ENCODE measurements around the gene DIPK2B. TPM values are rescaled to one million over a fixed set of nuclear protein-coding genes. Genes with fewer than 3 reads are reported as not detected.
A peak's percentile ranks its signal among the peaks of the same experiment; 100 is the strongest.

Gene DIPK2B, protein sequence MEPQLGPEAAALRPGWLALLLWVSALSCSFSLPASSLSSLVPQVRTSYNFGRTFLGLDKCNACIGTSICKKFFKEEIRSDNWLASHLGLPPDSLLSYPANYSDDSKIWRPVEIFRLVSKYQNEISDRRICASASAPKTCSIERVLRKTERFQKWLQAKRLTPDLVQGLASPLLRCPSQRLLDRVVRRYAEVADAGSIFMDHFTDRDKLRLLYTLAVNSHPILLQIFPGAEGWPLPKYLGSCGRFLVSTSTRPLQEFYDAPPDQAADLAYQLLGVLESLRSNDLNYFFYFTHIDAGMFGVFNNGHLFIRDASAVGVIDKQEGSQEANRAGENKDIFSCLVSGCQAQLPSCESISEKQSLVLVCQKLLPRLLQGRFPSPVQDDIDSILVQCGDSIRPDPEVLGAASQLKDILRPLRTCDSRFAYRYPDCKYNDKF
- total RNA-seq (not detected), total RNA-seq (0 reads per million in 2 donors)

DNA sequence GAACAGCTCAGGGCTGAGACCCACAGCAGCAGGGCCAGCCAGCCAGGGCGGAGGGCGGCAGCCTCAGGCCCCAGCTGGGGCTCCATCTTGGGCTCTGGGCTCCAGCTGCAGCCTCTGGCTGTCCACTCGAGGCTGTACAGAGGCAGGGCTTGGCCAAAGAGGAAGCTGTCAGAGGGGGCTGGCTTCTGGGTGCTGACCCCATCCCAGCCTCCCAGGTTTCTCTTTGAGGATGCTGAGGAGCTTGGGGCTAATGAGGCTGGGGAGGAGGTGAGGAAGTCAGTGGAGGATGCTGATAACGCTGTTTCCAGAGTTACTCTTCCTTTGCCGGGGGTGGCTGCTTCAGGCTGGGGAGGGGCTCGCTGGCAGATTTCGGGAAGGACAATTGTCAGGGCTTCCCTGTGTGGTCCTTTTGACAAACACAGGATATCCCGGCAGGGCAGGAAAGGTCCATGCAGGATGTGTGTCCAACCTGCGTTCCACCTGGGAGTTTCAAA lies at the start of gene DIPK2B:
Gene DIPK2B (minus strand): TSS at position 136 of the 494 bp plus-strand sequence. CDS start 50 bp downstream, at position 86.
- DNase-seq, result no peak
- peaks cover 2% of the 10 kb centered on the region for H3K4me1 Mint-ChIP-seq
- H3K9me3 ChIP-seq (ENCODE audit: control insufficient read depth, low read length, poor library complexity, severe bottlenecking), result no peaks in the 10 kb centered on the region
- H3K36me3 Mint-ChIP-seq (ENCODE audit: low read depth), result no peaks in the 10 kb centered on the region
- peaks cover 21% of the 10 kb centered on the region for H3K27me3 Mint-ChIP-seq
- H3K27ac Mint-ChIP-seq, result no peak within 1 kb of the TSS
- H3K4me3 Mint-ChIP-seq, result no peak within 1 kb of the TSS
- no peak for ATAC-seq

DNA sequence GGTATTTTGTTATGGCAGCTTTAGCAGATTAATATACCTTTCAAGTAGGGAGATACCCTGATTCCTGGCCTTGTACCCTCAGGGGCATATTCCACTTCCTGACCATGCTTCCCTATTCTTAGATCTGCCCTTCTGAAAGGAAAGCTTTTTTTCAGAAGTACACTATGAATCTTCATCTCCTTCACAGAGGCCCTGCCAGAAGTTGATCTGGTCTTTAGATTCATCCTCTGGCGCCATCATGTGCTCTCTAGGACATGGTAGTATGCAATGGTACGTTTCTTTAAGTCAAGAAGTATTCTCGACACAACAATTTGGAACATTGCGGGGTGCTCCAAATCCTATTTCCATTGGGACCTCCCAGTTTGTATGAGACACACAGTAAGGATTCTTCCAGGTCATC lies 39.6 kb upstream of the DIPK2B start:
- H3K4me1 Mint-ChIP-seq, result no peaks in the 10 kb centered on the region
- no peak overlapping the region for H3K4me3 Mint-ChIP-seq
- H3K9me3 ChIP-seq (ENCODE audit: control insufficient read depth, low read length, poor library complexity, severe bottlenecking), result no peaks in the 10 kb centered on the region
- DNase-seq, result no peak
- H3K27ac Mint-ChIP-seq, result no peak overlapping the region
- H3K36me3 Mint-ChIP-seq (ENCODE audit: low read depth), result no peaks in the 10 kb centered on the region
- no peaks in the 10 kb centered on the region for H3K27me3 Mint-ChIP-seq
- ATAC-seq, result no peak

DNA sequence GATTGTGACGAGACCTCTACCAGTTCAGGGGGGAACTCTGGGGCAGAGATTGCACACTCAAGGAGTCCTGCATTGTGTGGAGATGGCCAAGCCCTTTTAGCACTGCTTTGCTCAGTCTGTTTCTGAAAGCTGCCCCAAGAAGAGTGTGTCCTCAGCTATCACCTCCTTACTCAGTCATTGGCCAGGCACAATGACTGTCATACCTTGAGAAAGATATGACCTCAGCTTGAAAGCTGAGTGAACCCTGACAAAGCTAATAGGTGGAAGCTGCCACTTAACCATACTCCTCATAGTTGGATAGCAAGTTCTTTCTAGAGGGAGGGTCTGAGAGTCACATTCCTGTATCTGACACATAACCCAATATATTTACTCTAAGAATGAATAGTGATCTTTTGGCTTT lies 37.8 kb upstream of the DIPK2B start:
- H3K9me3 ChIP-seq (ENCODE audit: control insufficient read depth, low read length, poor library complexity, severe bottlenecking), result no peaks in the 10 kb centered on the region
- no peak for DNase-seq
- H3K36me3 Mint-ChIP-seq (ENCODE audit: low read depth), result no peaks in the 10 kb centered on the region
- H3K27ac Mint-ChIP-seq, result no peak overlapping the region
- no peak for ATAC-seq
- no peaks in the 10 kb centered on the region for H3K4me1 Mint-ChIP-seq
- no peaks in the 10 kb centered on the region for H3K27me3 Mint-ChIP-seq
- no peak overlapping the region for H3K4me3 Mint-ChIP-seq

DNA sequence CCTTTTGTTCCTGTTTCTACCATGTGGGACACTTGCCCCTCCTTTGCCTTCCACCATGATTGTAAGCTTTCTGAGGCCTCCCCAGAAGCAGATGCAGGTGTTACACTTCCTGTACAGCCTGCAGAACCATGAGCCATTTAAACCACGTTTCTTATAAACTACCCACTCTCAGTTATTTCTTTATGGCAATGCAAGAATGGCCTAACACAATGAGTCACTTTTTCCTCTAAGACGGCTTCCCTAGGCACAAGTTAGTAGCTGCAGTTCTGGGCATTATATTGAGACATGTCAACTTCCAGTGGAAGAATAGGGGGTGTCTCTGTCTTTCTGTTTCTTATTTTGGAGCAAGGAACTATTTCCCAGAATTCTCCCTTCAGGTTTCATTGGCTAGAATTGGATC lies 32.9 kb upstream of the DIPK2B start:
- DNase-seq (no peak), ATAC-seq (no peak)
- Mint-ChIP-seq H3K4me1 (peaks cover 5% of the 10 kb centered on the region), H3K4me3 (no peak overlapping the region), H3K36me3 (ENCODE audit: low read depth) (no peaks in the 10 kb centered on the region), H3K27me3 (no peaks in the 10 kb centered on the region), H3K27ac (peak overlapping the region; percentile 37)
- no peaks in the 10 kb centered on the region for H3K9me3 ChIP-seq (ENCODE audit: control insufficient read depth, low read length, poor library complexity, severe bottlenecking)

DNA sequence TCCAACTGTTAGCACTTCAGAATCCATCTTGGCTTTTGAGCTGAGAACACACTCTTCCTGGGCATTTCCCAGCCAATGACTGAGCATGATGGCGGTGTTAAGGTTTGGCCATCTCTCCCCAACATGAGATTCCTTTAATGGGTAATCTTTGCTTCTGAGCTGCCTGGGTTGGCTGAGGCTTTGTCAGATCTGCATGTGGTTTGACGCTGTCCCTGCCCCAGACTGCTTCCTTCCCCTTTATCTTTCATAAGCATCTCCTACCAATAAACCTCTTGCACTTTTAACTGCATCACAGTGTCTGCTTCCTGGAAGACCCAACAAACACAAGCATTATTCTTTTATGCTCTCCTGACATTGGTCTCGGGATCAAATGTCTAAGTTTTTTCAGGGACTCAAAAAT lies 31.5 kb upstream of the DIPK2B start:
- H3K36me3 Mint-ChIP-seq (ENCODE audit: low read depth), result no peaks in the 10 kb centered on the region
- peaks cover 5% of the 10 kb centered on the region for H3K4me1 Mint-ChIP-seq
- no peaks in the 10 kb centered on the region for H3K27me3 Mint-ChIP-seq
- H3K9me3 ChIP-seq (ENCODE audit: control insufficient read depth, low read length, poor library complexity, severe bottlenecking), result no peaks in the 10 kb centered on the region
- peak overlapping the region; percentile 37 for H3K27ac Mint-ChIP-seq
- ATAC-seq (peak; percentile 94), DNase-seq (peak in 1 of 3 donors; percentile 4)
- no peak overlapping the region for H3K4me3 Mint-ChIP-seq

DNA sequence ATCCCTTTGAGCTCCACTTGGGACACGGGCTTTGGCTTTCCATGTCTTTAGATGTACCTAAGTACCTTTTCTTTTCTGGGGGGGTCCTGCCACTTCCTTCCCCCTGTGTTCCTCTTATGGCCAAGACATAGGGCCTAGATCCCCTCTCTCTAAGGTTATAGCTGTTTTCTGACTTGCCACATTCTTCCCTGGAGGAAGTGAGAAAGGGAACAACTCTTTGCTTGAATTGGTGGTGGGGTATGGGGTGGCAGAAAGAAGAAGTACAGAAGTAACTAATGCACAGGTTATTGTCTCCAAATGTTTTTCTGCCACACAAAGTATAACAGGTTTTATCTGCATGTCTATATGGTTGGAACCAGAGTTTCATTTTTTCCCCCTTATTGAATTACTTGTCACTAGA lies 29.7 kb upstream of the DIPK2B start:
- no peaks in the 10 kb centered on the region for H3K36me3 Mint-ChIP-seq (ENCODE audit: low read depth)
- no peak overlapping the region for H3K27ac Mint-ChIP-seq
- H3K4me1 Mint-ChIP-seq, result peaks cover 5% of the 10 kb centered on the region
- no peaks in the 10 kb centered on the region for H3K9me3 ChIP-seq (ENCODE audit: control insufficient read depth, low read length, poor library complexity, severe bottlenecking)
- DNase-seq (no peak), ATAC-seq (no peak)
- H3K27me3 Mint-ChIP-seq, result no peaks in the 10 kb centered on the region
- no peak overlapping the region for H3K4me3 Mint-ChIP-seq

DNA sequence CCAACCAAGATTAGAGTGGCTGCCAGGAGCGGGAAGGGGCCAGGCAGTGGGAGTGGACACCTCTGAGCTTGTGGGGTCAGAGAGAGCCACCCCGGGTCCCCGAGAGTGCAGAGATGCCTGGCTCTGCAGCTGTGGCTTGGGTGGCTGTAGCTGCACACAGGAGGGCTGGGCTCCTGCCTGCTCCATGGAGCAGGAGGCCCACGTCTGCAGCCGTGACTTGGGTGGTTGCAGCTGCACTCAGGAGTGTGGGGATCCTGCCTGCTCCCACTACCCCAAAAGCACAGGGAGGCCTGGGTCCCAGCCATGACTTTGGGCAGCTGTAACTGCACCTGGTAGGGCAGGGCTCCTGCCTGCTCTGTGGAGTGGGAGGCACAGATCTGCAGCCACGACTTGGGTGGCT lies 28.7 kb upstream of the DIPK2B start:
- no peak for DNase-seq
- H3K27ac Mint-ChIP-seq, result no peak overlapping the region

DNA sequence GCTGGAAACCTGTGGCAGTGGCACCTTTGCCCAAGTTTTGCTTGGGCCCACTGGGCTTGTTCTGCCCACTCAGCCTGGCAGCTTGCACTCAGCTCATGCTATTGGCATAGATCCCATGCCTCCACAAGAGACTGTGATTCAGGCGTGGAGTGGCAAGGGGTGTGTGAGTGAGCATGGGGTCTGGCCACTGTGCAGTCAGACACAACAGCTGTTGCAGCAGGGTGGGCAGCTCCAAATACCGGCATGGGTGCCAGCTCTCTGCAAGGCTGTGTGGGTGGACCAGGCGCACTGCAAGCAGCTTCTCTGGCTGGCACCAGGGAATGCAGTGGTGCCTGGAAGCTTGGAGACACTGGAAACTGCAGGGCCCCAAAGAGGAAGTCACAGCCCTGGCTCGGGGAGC lies 27.4 kb upstream of the DIPK2B start:
- H3K36me3 Mint-ChIP-seq (ENCODE audit: low read depth), result no peaks in the 10 kb centered on the region
- H3K4me3 Mint-ChIP-seq, result no peak overlapping the region
- H3K27ac Mint-ChIP-seq, result no peak overlapping the region

More for the DNA sequence above, 28.7 kb upstream of the DIPK2B start:
- Mint-ChIP-seq H3K4me1 (peaks cover 5% of the 10 kb centered on the region), H3K27me3 (no peaks in the 10 kb centered on the region), H3K4me3 (no peak overlapping the region), H3K36me3 (ENCODE audit: low read depth) (no peaks in the 10 kb centered on the region)
- ATAC-seq, result no peak
- H3K9me3 ChIP-seq (ENCODE audit: control insufficient read depth, low read length, poor library complexity, severe bottlenecking), result no peaks in the 10 kb centered on the region

DNA sequence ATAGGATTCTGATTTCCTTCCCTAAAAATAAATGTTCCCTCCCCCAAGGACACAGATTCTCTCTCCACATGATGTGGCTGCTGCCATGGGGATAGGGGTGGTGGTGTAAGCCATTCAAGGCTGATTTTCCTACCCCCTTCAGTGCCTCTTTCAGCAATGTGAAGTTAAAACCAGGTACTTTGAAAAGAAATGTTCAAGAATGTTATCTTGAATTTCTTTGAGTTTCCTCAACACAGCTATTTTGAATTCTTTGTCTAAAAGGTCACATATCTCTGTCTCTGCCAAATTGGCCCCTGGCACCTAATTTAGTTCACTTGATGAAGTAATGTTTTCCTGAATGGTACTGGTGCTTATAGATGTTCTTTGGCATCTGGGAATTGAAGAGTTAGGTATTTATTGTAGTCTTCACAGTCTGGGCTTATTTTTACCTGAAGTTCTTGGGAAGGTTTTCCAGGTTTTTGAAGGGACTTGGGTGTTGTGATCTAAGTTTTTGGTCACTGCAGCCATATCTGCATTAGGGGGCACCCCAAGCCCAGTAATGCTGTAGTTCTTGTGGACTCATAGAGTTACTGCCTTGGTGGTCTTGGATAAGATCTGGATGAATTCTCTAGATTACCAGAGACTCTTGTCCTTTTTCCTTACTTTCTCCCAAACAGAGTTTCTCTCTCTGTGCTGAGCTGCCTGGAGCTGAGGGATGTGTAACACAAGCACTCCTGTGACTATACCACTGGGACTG lies 7.6 kb upstream of the DIPK2B start:
- H3K4me1 Mint-ChIP-seq, result no peaks in the 10 kb centered on the region
- DNase-seq (no peak), ATAC-seq (no peak)
- no peak overlapping the region for H3K4me3 Mint-ChIP-seq
- H3K27me3 Mint-ChIP-seq, result peaks cover 11% of the 10 kb centered on the region
- H3K27ac Mint-ChIP-seq, result no peak overlapping the region
- no peaks in the 10 kb centered on the region for H3K36me3 Mint-ChIP-seq (ENCODE audit: low read depth)
- H3K9me3 ChIP-seq (ENCODE audit: control insufficient read depth, low read length, poor library complexity, severe bottlenecking), result no peaks in the 10 kb centered on the region

More for the DNA sequence above, 27.4 kb upstream of the DIPK2B start:
- H3K9me3 ChIP-seq (ENCODE audit: control insufficient read depth, low read length, poor library complexity, severe bottlenecking), result no peaks in the 10 kb centered on the region
- DNase-seq (no peak), ATAC-seq (no peak)
- Mint-ChIP-seq H3K4me1 (peaks cover 5% of the 10 kb centered on the region), H3K27me3 (no peaks in the 10 kb centered on the region)

DNA sequence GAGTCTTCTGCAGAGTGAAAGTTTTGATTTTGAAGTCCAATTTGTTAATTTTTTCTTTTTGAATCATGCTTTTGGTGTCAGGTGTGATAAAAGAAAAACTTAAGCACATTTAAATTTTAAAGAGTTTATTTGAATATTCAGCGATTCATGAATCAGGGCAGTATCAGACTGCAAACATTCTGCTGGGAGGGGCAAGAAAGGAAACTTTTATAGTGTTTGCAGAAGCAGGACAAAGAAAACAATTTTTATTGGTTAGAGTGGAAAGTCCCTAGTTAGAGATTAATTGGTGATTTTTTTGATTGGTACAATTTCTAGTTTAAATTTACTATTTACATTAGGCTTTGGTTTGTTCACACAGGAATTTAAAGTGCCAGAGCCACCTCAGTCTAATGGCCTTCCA lies 1.5 kb upstream of the DIPK2B start:
- Mint-ChIP-seq H3K36me3 (ENCODE audit: low read depth) (no peaks in the 10 kb centered on the region), H3K27me3 (peaks cover 17% of the 10 kb centered on the region), H3K4me1 (peaks cover 2% of the 10 kb centered on the region), H3K4me3 (no peak overlapping the region), H3K27ac (no peak overlapping the region)
- DNase-seq (no peak), ATAC-seq (no peak)
- no peaks in the 10 kb centered on the region for H3K9me3 ChIP-seq (ENCODE audit: control insufficient read depth, low read length, poor library complexity, severe bottlenecking)

DNA sequence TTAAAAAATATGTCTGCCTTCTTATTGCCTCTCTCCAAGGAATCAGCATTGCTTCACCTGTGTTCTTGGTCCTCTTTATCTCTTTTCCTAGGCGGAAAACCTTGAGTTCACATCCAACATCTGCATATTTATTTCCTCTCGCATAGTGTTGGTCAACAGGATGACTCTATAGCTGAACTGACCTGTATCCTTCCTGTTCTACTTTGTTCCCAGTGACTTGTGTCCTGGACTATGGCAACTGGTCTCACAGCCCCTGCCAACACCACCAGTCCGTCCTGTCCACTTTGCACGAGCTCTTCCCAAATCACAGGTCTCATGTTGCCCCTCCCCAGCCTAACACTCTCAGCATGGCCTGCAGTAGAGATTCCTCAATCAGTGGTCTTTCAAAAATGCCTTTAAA lies 2.0 kb downstream of the DIPK2B start:
- no peak for DNase-seq
- Mint-ChIP-seq H3K4me3 (no peak overlapping the region), H3K27me3 (peaks cover 21% of the 10 kb centered on the region), H3K36me3 (ENCODE audit: low read depth) (no peaks in the 10 kb centered on the region), H3K4me1 (peaks cover 2% of the 10 kb centered on the region), H3K27ac (no peak overlapping the region)
- ATAC-seq, result no peak
- no peaks in the 10 kb centered on the region for H3K9me3 ChIP-seq (ENCODE audit: control insufficient read depth, low read length, poor library complexity, severe bottlenecking)

DNA sequence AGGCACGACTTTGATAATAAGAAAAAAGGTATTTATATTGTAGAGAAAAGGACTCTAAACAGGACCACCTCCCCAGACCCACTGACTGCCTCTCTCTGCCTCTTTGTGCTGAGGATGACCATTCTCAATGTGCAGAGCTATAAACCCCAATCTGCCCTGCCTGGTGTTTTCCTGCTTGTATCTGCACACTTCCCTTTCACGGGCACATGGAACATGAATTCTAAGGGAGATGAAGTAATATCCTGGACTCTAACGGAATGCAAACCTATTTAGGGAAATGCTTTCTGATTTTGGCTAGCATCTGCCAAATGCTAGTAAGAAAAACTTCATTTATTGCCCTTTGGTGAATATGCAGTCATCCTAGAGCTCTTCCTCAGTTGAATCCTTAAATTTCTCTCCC lies 2.4 kb downstream of the DIPK2B start:
- no peak for ATAC-seq
- no peak for DNase-seq
- peaks cover 21% of the 10 kb centered on the region for H3K27me3 Mint-ChIP-seq

DNA sequence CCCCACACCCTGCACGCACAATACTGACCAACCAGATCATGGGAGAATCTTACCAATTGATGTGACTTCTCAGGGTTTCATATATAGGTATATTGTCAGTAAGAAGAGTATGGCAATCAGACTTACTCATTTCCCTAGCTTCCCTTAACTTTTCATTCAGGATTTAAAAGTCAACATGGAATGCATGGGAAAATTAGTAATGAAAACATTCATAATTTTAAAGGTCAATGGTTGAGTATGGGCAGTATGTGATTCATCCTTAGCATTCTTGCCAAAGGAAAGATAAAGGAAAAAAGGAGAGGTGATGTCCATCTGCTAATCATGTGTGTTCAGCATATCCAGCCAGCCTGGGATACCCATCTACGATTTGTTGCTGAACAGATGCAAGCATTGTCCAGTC lies 4.0 kb downstream of the DIPK2B start:
- no peak for ATAC-seq
- H3K27me3 Mint-ChIP-seq, result peaks cover 17% of the 10 kb centered on the region

More for the DNA sequence above, 2.4 kb downstream of the DIPK2B start:
- Mint-ChIP-seq H3K4me3 (no peak overlapping the region), H3K4me1 (peaks cover 2% of the 10 kb centered on the region), H3K27ac (no peak overlapping the region), H3K36me3 (ENCODE audit: low read depth) (no peaks in the 10 kb centered on the region)
- H3K9me3 ChIP-seq (ENCODE audit: control insufficient read depth, low read length, poor library complexity, severe bottlenecking), result no peaks in the 10 kb centered on the region

More for the DNA sequence above, 4.0 kb downstream of the DIPK2B start:
- Mint-ChIP-seq H3K27ac (no peak overlapping the region), H3K36me3 (ENCODE audit: low read depth) (no peaks in the 10 kb centered on the region), H3K4me1 (peaks cover 2% of the 10 kb centered on the region), H3K4me3 (no peak overlapping the region)
- no peaks in the 10 kb centered on the region for H3K9me3 ChIP-seq (ENCODE audit: control insufficient read depth, low read length, poor library complexity, severe bottlenecking)
- DNase-seq, result no peak

Data from T-helper 17 cell (primary cell).